A549 (cell line): ENCODE results near the gene NXN. TPM values are rescaled to one million over a fixed set of nuclear protein-coding genes. Genes with fewer than 3 reads are reported as not detected.
"Not testable (repeated sequence)": the region's sequence is repeated elsewhere in the genome, so short reads cannot be mapped to it uniquely, and the experiment has no call there.

Source experiments
- ATAC-seq, 2 experiments: fragments of 200-7000 bp in 1 of 2; fragments of >200 bp in 1 of 2; cut with Nextera tagmentation in 1 of 2; cut with Tn5 transposase in 1 of 2; 3 replicates each; pipeline versions ENCODE4 v1.8.0 to v1.9.1; 2018 to 2020; ENCODE audit warnings: mild to moderate bottlenecking in 1 of 2, moderate library complexity in 1 of 2
- CTCF ChIA-PET: fragments of 300-600 bp; sonication (Branson Sonifier 250); formaldehyde crosslinking; extraction: SDS; loops from one replicate; lab custom pipeline; 2021; ENCODE audit warnings: antibody characterized with exemption, inconsistent platforms; lab: Yijun Ruan, JAX
- POLR2A ChIA-PET: fragments of 350-600 bp; formaldehyde crosslinking; extraction: SDS; loops from one replicate; lab custom pipeline; 2021; ENCODE audit warnings: antibody characterized with exemption, inconsistent platforms; lab: Yijun Ruan, JAX
- DNase-seq, 2 experiments: peaks; one replicate each; pipeline versions ENCODE4 v3.0.0 to v3.0.0-alpha.2; 2011 to 2016; ENCODE audit warnings: low read depth in 1 of 2, low spot score in 1 of 2
- FAIRE-seq: peaks from 2 replicates; lab custom pipeline; 2011; peaks lifted over from hg19 to GRCh38; lab: Jason Lieb, UNC
- H3K27ac ChIP-seq, 2 experiments: fragments of >200 bp; sonication (Bioruptor Twin); formaldehyde crosslinking; 3 replicates each; pipeline ENCODE4 v1.5.1; 2016 to 2017
- H3K4me1 ChIP-seq: fragments of >200 bp; sonication (Bioruptor Twin); formaldehyde crosslinking; 3 replicates; pipeline ENCODE4 v1.6.1; 2016
- H3K4me2 ChIP-seq: fragments of >200 bp; sonication (Bioruptor Twin); formaldehyde crosslinking; 3 replicates; pipeline ENCODE4 v1.6.1; 2016
- H3K4me3 ChIP-seq: fragments of >200 bp; sonication (Bioruptor Twin); formaldehyde crosslinking; 3 replicates; pipeline ENCODE4 v1.5.1; 2016
- H3K9me3 ChIP-seq: fragments of >200 bp; sonication (Bioruptor Twin); formaldehyde crosslinking; 3 replicates; pipeline ENCODE4 v1.6.1; 2016
- CBX2 ChIP-seq: fragments of 200-600 bp; sonication (generic); IDR thresholded peaks from 2 replicates; pipeline ENCODE4 v1.6.1; 2016; ENCODE audit warnings: low read depth, mild to moderate bottlenecking, borderline replicate concordance
- CEBPB ChIP-seq, 2 experiments: fragments of >200 bp in 1 of 2; sonication (Bioruptor Twin) in 1 of 2; formaldehyde crosslinking in 1 of 2; IDR thresholded peaks; 2 replicates each; pipeline ENCODE4 v1.6.1; 2012 to 2016
- CHD2 ChIP-seq: fragments of 150-350 bp; IDR thresholded peaks from 2 replicates; pipeline ENCODE4 v1.6.1; 2014; ENCODE audit warnings: low read length; ENCODE audit not compliant: partially characterized antibody
- EHMT2 ChIP-seq: fragments of 200-600 bp; sonication (generic); IDR thresholded peaks from 2 replicates; pipeline ENCODE4 v1.6.1; 2016; ENCODE audit warnings: antibody characterized with exemption, low read depth, mild to moderate bottlenecking, moderate library complexity
- FOSL2 ChIP-seq, 2 experiments: fragments of 450-650 bp in 1 of 2; fragments of >200 bp in 1 of 2; sonication (Bioruptor Twin) in 1 of 2; formaldehyde crosslinking; IDR thresholded peaks; 2 replicates each; pipeline versions ENCODE4 v1.5.0 to v1.6.1; 2016 to 2020; ENCODE audit warnings: mild to moderate bottlenecking in 1 of 2, moderate library complexity in 1 of 2
- GATA3 ChIP-seq: IDR thresholded peaks from 2 replicates; pipeline ENCODE4 v1.6.1; 2012; ENCODE audit warnings: borderline replicate concordance
- JUN ChIP-seq, 2 experiments: fragments of >200 bp; sonication (Bioruptor Twin); formaldehyde crosslinking; IDR thresholded peaks; 2 replicates in 1 of 2; 3 replicates in 1 of 2; pipeline ENCODE4 v1.6.1; 2016 to 2017
- MAFK ChIP-seq: fragments of 450-650 bp; IDR thresholded peaks from 2 replicates; pipeline ENCODE4 v1.6.1; 2014; ENCODE audit not compliant: partially characterized antibody
- MAZ ChIP-seq: fragments of 150-350 bp; IDR thresholded peaks from 2 replicates; pipeline ENCODE4 v1.6.1; 2014; ENCODE audit warnings: antibody characterized with exemption, low read depth, low read length, borderline replicate concordance
- NFE2L2 ChIP-seq: fragments of 150-350 bp; conservative IDR thresholded peaks from 2 replicates; pipeline ENCODE4 v1.6.1; 2014; ENCODE audit warnings: low read length
- PBX3 ChIP-seq: IDR thresholded peaks from 2 replicates; pipeline ENCODE4 v1.6.1; 2012
- PHF8 ChIP-seq: fragments of 200-600 bp; sonication (generic); IDR thresholded peaks from 2 replicates; pipeline ENCODE4 v1.6.1; 2016; ENCODE audit warnings: low read depth, mild to moderate bottlenecking, antibody characterized with exemption, moderate library complexity, borderline replicate concordance
- POLR2A ChIP-seq: IDR thresholded peaks from 2 replicates; pipeline ENCODE4 v1.6.1; 2012; ENCODE audit warnings: mild to moderate bottlenecking, low read length
- POLR2AphosphoS2 ChIP-seq: conservative IDR thresholded peaks from 2 replicates; pipeline ENCODE4 v1.6.1; 2012; ENCODE audit warnings: low read length, improper control_type of control experiment, inconsistent platforms
- RNF2 ChIP-seq: fragments of 200-600 bp; sonication (generic); IDR thresholded peaks from 2 replicates; pipeline ENCODE4 v1.6.1; 2016; ENCODE audit warnings: low read depth, mild to moderate bottlenecking, antibody characterized with exemption, moderate library complexity, borderline replicate concordance
- SMC3 ChIP-seq: fragments of >200 bp; sonication (Bioruptor Twin); formaldehyde crosslinking; IDR thresholded peaks from 3 replicates; pipeline ENCODE4 v1.6.1; 2018; ENCODE audit warnings: inconsistent platforms
- SREBF2 ChIP-seq: fragments of 450-650 bp; IDR thresholded peaks from 2 replicates; pipeline ENCODE4 v1.6.1; 2014; ENCODE audit warnings: mild to moderate bottlenecking, moderate library complexity
- ZSCAN20 ChIP-seq: fragments of 250-450 bp; sonication (Bioruptor Pico); IDR thresholded peaks from 2 replicates; pipeline ENCODE4 v1.8.0; 2022; ENCODE audit warnings: mild to moderate bottlenecking, moderate library complexity
- WGBS: methylation state at CpG from one replicate; pipeline ENCODE4 v1.1.6; 2017; ENCODE audit errors: missing lambda C conversion rate; 5-methylcytosine and 5-hydroxymethylcytosine counted together
- polyA plus RNA-seq, 4 experiments: library from polyadenylated mRNA; depleted of rRNA in 3 of 4; stranded (reverse); fragments of >200 nt; fragmentation: RNase III in 1 of 4; extraction: RNeasy Plus Mini Kit Qiagen cat#74134 plus additional on column Dnase treatment in 1 of 4; gene quantifications; 2 replicates in 3 of 4; 3 replicates in 1 of 4; pipeline ENCODE4 v1.2.3, GENCODE V29; 2011 to 2017
- TF ChIP-seq, protein P1 (sequence below): IDR thresholded peaks from 2 replicates; pipeline ENCODE4 v1.6.1; 2012; ENCODE audit warnings: low read depth, borderline replicate concordance
- TF ChIP-seq, protein P2 (sequence below): fragments of >200 bp; sonication (Bioruptor Twin); formaldehyde crosslinking; IDR thresholded peaks from 3 replicates; pipeline ENCODE4 v1.5.1; 2016

Gene NXN
- polyA plus RNA-seq, 2 of the 4 experiments (the other 2 are of a cell fraction): 24.6 to 31.1 TPM

GRCh38 chr17:838486-838885 is 141.1 kb downstream of the NXN start:
- TF ChIP-seq POLR2A (no peak), ZSCAN20 (CRISPR knock-in tag) (no peak), PBX3 (no peak), JUN (IDR thresholded peaks at IDR 0.05) (no peak), GATA3 (no peak), POLR2AphosphoS2 (no peak), FOSL2 (IDR thresholded peaks at IDR 0.05) (no peak), FOSL2 (CRISPR knock-in tag; IDR thresholded peaks at IDR 0.05) (no peak)
- TF ChIP-seq, protein P1, sequence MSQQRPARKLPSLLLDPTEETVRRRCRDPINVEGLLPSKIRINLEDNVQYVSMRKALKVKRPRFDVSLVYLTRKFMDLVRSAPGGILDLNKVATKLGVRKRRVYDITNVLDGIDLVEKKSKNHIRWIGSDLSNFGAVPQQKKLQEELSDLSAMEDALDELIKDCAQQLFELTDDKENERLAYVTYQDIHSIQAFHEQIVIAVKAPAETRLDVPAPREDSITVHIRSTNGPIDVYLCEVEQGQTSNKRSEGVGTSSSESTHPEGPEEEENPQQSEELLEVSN: no peak
- DNase-seq (no peak), FAIRE-seq (no peak), ATAC-seq (no peak)
- ChIA-PET CTCF (interaction anchor here (0.6 to 2.0 kb wide), 3 partner anchors 13 to 151 kb away, joined by 4 to 8 read pairs (median 5); no protein-coding TSS in a partner anchor), POLR2A (no interaction called here)
- Histone ChIP-seq H3K4me1 (no peaks in the 10 kb centered on the region), H3K4me2 (no peak overlapping the region), H3K4me3 (no peak overlapping the region), H3K9me3 (no peaks in the 10 kb centered on the region), H3K27ac (no peak overlapping the region)
- 81% methylated on average over 11 of the region's 11 CpGs for WGBS

- Histone ChIP-seq H3K9me3 (peaks cover 8% of the 10 kb centered on the region), H3K4me2 (no peak overlapping the region), H3K4me1 (no peaks in the 10 kb centered on the region), H3K4me3 (no peak overlapping the region), H3K27ac (no peak overlapping the region)
- FAIRE-seq (no peak), DNase-seq (no peak), ATAC-seq (no peak)
- CTCF ChIA-PET: interaction anchor here (1.2 kb wide), 1 partner anchor 11 kb away, joined by 6 read pairs; no protein-coding TSS in a partner anchor
- WGBS: 91% methylated on average over 9 of the region's 9 CpGs
- POLR2A ChIA-PET: no interaction called here
- TF ChIP-seq PBX3: no peak
- TF ChIP-seq FOSL2 (IDR thresholded peaks at IDR 0.05): no peak
- TF ChIP-seq FOSL2 (CRISPR knock-in tag; IDR thresholded peaks at IDR 0.05): no peak
- no peak for TF ChIP-seq CBX2
- TF ChIP-seq EHMT2: no peak
- TF ChIP-seq NFE2L2: no peak
- TF ChIP-seq CEBPB (IDR thresholded peaks at IDR 0.05): no peak
- no peak for TF ChIP-seq RNF2
- no peak for TF ChIP-seq MAFK
- no peak for TF ChIP-seq PHF8
- TF ChIP-seq SREBF2: no peak
- TF ChIP-seq SMC3: no peak
- TF ChIP-seq, protein P2, sequence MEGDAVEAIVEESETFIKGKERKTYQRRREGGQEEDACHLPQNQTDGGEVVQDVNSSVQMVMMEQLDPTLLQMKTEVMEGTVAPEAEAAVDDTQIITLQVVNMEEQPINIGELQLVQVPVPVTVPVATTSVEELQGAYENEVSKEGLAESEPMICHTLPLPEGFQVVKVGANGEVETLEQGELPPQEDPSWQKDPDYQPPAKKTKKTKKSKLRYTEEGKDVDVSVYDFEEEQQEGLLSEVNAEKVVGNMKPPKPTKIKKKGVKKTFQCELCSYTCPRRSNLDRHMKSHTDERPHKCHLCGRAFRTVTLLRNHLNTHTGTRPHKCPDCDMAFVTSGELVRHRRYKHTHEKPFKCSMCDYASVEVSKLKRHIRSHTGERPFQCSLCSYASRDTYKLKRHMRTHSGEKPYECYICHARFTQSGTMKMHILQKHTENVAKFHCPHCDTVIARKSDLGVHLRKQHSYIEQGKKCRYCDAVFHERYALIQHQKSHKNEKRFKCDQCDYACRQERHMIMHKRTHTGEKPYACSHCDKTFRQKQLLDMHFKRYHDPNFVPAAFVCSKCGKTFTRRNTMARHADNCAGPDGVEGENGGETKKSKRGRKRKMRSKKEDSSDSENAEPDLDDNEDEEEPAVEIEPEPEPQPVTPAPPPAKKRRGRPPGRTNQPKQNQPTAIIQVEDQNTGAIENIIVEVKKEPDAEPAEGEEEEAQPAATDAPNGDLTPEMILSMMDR: no peak
- TF ChIP-seq MAZ: no peak
- no peak for TF ChIP-seq POLR2A
- TF ChIP-seq CHD2: no peak
Measured at GRCh38 chr17:836151-836550, 143.4 kb downstream of the NXN start.

DNA sequence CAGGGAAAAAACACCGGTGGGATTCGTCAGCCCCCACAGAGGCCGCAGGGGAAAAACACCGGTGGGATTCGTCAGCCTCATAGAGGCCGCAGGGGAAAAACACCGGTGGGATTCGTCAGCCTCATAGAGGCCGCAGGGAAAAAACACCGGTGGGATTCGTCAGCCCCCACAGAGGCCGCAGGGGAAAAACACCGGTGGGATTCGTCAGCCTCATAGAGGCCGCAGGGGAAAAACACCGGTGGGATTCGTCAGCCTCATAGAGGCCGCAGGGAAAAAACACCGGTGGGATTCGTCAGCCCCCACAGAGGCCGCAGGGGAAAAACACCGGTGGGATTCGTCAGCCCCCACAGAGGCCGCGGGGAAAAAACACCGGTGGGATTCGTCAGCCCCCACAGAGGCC is 143.9 kb downstream of the NXN start:
- not testable (repeated sequence) for H3K27ac ChIP-seq, ATAC-seq
- CTCF ChIA-PET: interaction anchor here (1.2 kb wide), 1 partner anchor 12 kb away, joined by 6 read pairs; no protein-coding TSS in a partner anchor

More for the DNA sequence above, 143.9 kb downstream of the NXN start:
- WGBS: 71% methylated on average over 4 of the region's 27 CpGs
- H3K4me2 ChIP-seq, POLR2A ChIA-PET, FAIRE-seq, DNase-seq, H3K4me1 ChIP-seq, H3K9me3 ChIP-seq, H3K4me3 ChIP-seq: not testable (repeated sequence)
